Ovary (tissue), 9 donors: Measurements from ENCODE around the gene SMC3. TPM values are rescaled to one million over a fixed set of nuclear protein-coding genes. Genes with fewer than 3 reads are reported as not detected.

Experiments
- DNase-seq, 5 donors: peaks; one replicate each; pipeline ENCODE4 v3.0.0-alpha.2; 2019 to 2020
- H3K27ac ChIP-seq, 2 donors: fragments of 200-600 bp; one replicate each; pipeline versions ENCODE4 v1.5.1 to v1.8.0; 2019 to 2022
- H3K27me3 ChIP-seq: fragments of 200-600 bp; one replicate; pipeline ENCODE4 v1.8.0; 2022
- H3K36me3 ChIP-seq: fragments of 200-600 bp; sonication (generic); one replicate; pipeline ENCODE4 v1.5.1; 2019
- H3K4me1 ChIP-seq: one replicate; pipeline ENCODE4 v1.8.1; 2013; ENCODE audit warnings: mild to moderate bottlenecking, moderate library complexity; ENCODE audit not compliant: insufficient read depth
- H3K4me3 ChIP-seq: fragments of 200-600 bp; sonication (generic); one replicate; pipeline ENCODE4 v1.5.1; 2017
- H3K9me3 ChIP-seq, 2 donors: fragments of 200-600 bp in 1 of 2; sonication (generic) in 1 of 2; one replicate each; pipeline versions ENCODE4 v1.5.1 to v1.8.1; 2013 to 2019; ENCODE audit warnings: mild to moderate bottlenecking in 1 of 2, moderate library complexity in 1 of 2
- CTCF ChIP-seq, 3 donors: fragments of 450-650 bp in 2 of 3; fragments of 200-600 bp in 1 of 3; IDR thresholded peaks; one replicate each; pipeline versions ENCODE4 v1.5.1 to v1.8.0; 2016 to 2022; ENCODE audit warnings: antibody characterized with exemption in 3 of 3, mild to moderate bottlenecking in 1 of 3
- EP300 ChIP-seq: sonication (generic); formaldehyde crosslinking; IDR thresholded peaks from one replicate; pipeline ENCODE4 v1.6.1; 2017; ENCODE audit warnings: antibody characterized with exemption
- POLR2A ChIP-seq: fragments of 450-650 bp; IDR thresholded peaks from one replicate; pipeline ENCODE4 v1.6.1; 2017; ENCODE audit warnings: antibody characterized with exemption, mild to moderate bottlenecking, moderate library complexity
- WGBS, 3 donors: extraction: QIAGEN DNeasy Blood & Tissue Kit in 1 of 3; methylation state at CpG; one replicate each; pipeline versions ENCODE4 v1.1.5 to v1.1.7; 2013 to 2017; 5-methylcytosine and 5-hydroxymethylcytosine counted together
- intact Hi-C, 4 donors: fragments of 100-400 bp; cut with DNase I; formaldehyde crosslinking; loops; one replicate each; pipeline versions ENCODE4 v1.11.0 to v1.15.1; 2022 to 2023
- polyA plus RNA-seq, 2 donors: library from polyadenylated mRNA; stranded (reverse); fragments of 200-250 nt in 1 of 2; fragments of 350-450 nt in 1 of 2; fragmentation: Illumina TruSeq in 1 of 2; extraction: RNeasy Lipid Tissue Mini Kit (QIAGEN cat#74804) in 1 of 2; gene quantifications; one replicate each; pipeline ENCODE4 v1.2.3, GENCODE V29; 2013 to 2014
- total RNA-seq, 7 donors: library from RNA; depleted of rRNA in 2 of 7; stranded (reverse); fragments of >200 nt in 2 of 7; fragmentation: NEBNext Ultra II Directional in 3 of 7; extraction: Animal tissue kit (Norgen Biotek cat#: 25700) in 3 of 7; gene quantifications; one replicate each; pipeline versions ENCODE4 v1.1.0 to v1.2.4, GENCODE V29; 2016 to 2023
- donor health status: DM: no; HTN: no; CAD: no; lungs with moderate emphysema.
- donor health status: DM: no; HTN: no; CAD: no.
- donor health status: Bipolar disorder and iron deficiency.
- donor health status: DM: yes; HTN: yes; CAD: no.
- donor health status: DM: no; HTN: no; CAD: no.
- donor health status: DM: yes; HTN: yes; CAD: no.

SMC3 gene
- total and polyA plus RNA-seq, 9 donors = 23.1 to 49.1 (median 37.1) TPM

- no peak for DNase-seq
- no peaks in the 10 kb centered on the region for H3K27me3 ChIP-seq
- H3K27ac ChIP-seq = no peak overlapping the region
- intact Hi-C loops = loop anchor here (5.0 to 10.0 kb wide), 3 partner anchors 236 to 411 kb away; no protein-coding TSS in a partner anchor
- no peaks in the 10 kb centered on the region for H3K9me3 ChIP-seq
- H3K4me1 ChIP-seq = no peaks in the 10 kb centered on the region
- WGBS, 3 donors = 40 to 47% (median 42%) methylated on average over 5 of the region's 5 CpGs
- H3K36me3 ChIP-seq = no peaks in the 10 kb centered on the region
- TF ChIP-seq EP300 (no peak), CTCF (IDR thresholded peaks at IDR 0.05) (no peak)
- no peak overlapping the region for H3K4me3 ChIP-seq
These were observed 19.5 kb upstream of the SMC3 start for GRCh38 chr10:110548002-110548401.

GRCh38 chr10:110549211-110549610 is 18.3 kb upstream of the SMC3 start:
- TF ChIP-seq EP300 = no peak
- TF ChIP-seq CTCF (IDR thresholded peaks at IDR 0.05) = no peak
- TF ChIP-seq POLR2A = no peak
- no peak overlapping the region for H3K27ac ChIP-seq
- no peak for DNase-seq
- intact Hi-C loops = loop anchor here (5.0 to 10.0 kb wide), 3 partner anchors 237 to 412 kb away; no protein-coding TSS in a partner anchor
- H3K27me3 ChIP-seq = no peaks in the 10 kb centered on the region
- 70 to 78% (median 77%) methylated on average over 5 of the region's 5 CpGs for WGBS, 3 donors
- no peaks in the 10 kb centered on the region for H3K9me3 ChIP-seq
- no peaks in the 10 kb centered on the region for H3K36me3 ChIP-seq
- H3K4me1 ChIP-seq = no peaks in the 10 kb centered on the region
- H3K4me3 ChIP-seq = no peak overlapping the region

GRCh38 chr10:110553905-110554304 is 13.6 kb upstream of the SMC3 start:
- intact Hi-C loops = loop anchor here in 2 of 4 donors (5.0 to 10.0 kb wide), 2 partner anchors 252 to 419 kb away; partner anchors contain the start of gene SMNDC1 (in 1 of the 2)
- Histone ChIP-seq H3K4me3 (no peak overlapping the region), H3K27me3 (no peaks in the 10 kb centered on the region), H3K27ac (no peak overlapping the region), H3K9me3 (no peaks in the 10 kb centered on the region), H3K4me1 (no peaks in the 10 kb centered on the region), H3K36me3 (no peaks in the 10 kb centered on the region)
- WGBS, 3 donors = 44 to 60% (median 53%) methylated on average over 2 of the region's 2 CpGs
- no peak for DNase-seq
- TF ChIP-seq POLR2A = no peak
- TF ChIP-seq EP300 = no peak

GRCh38 chr10:110556296-110556695 is 11.2 kb upstream of the SMC3 start:
- TF ChIP-seq CTCF (IDR thresholded peaks at IDR 0.05) (no peak), POLR2A (no peak), EP300 (no peak)
- Histone ChIP-seq H3K36me3 (no peaks in the 10 kb centered on the region), H3K27me3 (no peaks in the 10 kb centered on the region), H3K27ac (no peak overlapping the region), H3K9me3 (no peaks in the 10 kb centered on the region), H3K4me3 (no peak overlapping the region), H3K4me1 (no peaks in the 10 kb centered on the region)
- no peak for DNase-seq
- WGBS, 3 donors = 91 to 95% (median 91%) methylated on average over 1 of the region's 1 CpG
- intact Hi-C loops = loop anchor here in 1 of 4 donors (10.0 kb wide), 1 partner anchor 421 kb away; no protein-coding TSS in a partner anchor

DNA sequence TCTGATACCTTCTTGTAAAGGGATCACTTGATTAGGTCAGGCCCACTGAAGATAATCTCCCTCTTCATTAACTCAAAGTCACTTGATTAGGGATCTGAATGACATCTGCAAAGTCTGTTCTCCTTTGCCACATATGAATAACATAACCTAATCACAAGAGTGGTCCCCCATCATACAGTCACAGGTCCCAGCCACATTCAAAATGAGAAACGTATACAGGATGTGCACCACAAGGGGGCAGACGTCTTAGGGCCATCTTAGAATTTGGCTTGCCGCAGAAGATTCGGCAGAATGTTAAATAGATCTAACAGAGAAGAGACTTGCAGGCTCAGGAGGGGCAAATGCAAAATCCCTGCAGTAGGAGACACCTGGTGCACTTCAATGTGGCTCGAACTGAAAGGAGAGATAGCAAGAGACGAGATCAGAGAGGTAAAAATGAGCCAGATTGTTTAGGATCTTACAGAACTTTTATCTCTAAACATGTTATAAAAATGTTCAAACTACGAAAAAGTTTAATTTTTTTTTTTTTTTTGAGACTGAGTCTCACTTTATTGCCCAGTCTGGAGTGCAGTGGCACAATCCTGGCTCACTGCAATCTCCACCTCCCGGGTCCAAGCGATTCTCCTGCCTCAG is 10.4 kb upstream of the SMC3 start:
- peak in 2 of 5 donors; percentile 29 to 38 for DNase-seq
- peak in 1 of 3 donors; percentile 17 for TF ChIP-seq CTCF (IDR thresholded peaks at IDR 0.05)
- TF ChIP-seq EP300 = no peak
- no peak for TF ChIP-seq POLR2A
- intact Hi-C loops = loop anchor here in 1 of 4 donors (10.0 kb wide), 1 partner anchor 422 kb away; no protein-coding TSS in a partner anchor
- no peak overlapping the region for H3K4me3 ChIP-seq
- WGBS, 3 donors = 32 to 45% (median 32%) methylated on average over 9 of the region's 9 CpGs
- H3K27ac ChIP-seq = no peak overlapping the region
- no peaks in the 10 kb centered on the region for H3K9me3 ChIP-seq
- no peaks in the 10 kb centered on the region for H3K27me3 ChIP-seq
- no peaks in the 10 kb centered on the region for H3K4me1 ChIP-seq
- H3K36me3 ChIP-seq = no peaks in the 10 kb centered on the region
